ENCODE data around the gene SMIM20. TPM values are rescaled to one million over a fixed set of nuclear protein-coding genes. Genes with fewer than 3 reads are reported as not detected.
A peak's percentile ranks its signal among the peaks of the same experiment; 100 is the strongest.

Gene SMIM20
- total and polyA plus RNA-seq, 2 experiments from 2014 or later = 56.6 to 82.9 TPM

DNA sequence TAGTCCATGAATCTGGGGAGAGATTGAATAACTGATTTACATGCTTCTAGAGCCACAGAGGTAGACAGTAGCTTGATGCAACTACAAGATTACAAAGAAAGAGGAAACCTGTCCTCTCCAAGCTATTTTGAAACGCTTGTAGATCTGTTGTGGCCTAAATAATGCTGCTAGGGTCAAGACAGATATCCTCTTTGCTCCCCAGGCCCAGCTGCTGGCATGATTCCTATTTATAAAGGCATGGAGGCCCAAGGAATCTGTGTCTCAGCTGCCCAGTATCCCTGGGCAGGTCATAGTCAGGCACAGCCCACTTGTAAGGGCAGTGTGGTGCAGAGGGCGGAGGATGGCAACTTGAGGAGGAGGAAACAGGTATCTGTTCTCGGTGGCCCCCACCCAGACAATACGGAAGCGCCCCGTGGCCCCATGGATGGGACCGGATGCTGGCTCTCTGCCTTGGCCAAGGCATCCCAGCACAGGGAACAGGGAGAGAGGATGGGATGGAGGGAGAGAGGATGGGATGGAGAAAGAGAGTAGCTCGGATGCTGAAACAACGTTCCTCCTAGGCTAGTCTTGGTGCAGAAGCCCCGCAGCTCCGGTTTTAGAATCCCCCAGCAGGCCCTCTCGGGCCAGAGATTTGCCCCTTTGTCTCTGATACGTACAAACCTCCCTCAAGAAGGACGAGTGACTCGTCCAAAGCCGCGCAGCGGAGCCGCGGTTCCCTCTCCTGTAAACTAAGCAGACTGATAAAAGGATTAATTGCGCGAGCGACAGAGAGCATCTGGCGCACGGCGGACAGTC is 767 bp upstream of the SMIM20 start:
- TF ChIP-seq EZH2 (IDR thresholded peaks at IDR 0.05; ENCODE audit: low read depth, unreplicated experiment) = no peak
- TF ChIP-seq, protein P1, sequence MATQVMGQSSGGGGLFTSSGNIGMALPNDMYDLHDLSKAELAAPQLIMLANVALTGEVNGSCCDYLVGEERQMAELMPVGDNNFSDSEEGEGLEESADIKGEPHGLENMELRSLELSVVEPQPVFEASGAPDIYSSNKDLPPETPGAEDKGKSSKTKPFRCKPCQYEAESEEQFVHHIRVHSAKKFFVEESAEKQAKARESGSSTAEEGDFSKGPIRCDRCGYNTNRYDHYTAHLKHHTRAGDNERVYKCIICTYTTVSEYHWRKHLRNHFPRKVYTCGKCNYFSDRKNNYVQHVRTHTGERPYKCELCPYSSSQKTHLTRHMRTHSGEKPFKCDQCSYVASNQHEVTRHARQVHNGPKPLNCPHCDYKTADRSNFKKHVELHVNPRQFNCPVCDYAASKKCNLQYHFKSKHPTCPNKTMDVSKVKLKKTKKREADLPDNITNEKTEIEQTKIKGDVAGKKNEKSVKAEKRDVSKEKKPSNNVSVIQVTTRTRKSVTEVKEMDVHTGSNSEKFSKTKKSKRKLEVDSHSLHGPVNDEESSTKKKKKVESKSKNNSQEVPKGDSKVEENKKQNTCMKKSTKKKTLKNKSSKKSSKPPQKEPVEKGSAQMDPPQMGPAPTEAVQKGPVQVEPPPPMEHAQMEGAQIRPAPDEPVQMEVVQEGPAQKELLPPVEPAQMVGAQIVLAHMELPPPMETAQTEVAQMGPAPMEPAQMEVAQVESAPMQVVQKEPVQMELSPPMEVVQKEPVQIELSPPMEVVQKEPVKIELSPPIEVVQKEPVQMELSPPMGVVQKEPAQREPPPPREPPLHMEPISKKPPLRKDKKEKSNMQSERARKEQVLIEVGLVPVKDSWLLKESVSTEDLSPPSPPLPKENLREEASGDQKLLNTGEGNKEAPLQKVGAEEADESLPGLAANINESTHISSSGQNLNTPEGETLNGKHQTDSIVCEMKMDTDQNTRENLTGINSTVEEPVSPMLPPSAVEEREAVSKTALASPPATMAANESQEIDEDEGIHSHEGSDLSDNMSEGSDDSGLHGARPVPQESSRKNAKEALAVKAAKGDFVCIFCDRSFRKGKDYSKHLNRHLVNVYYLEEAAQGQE (IDR thresholded peaks at IDR 0.05; ENCODE audit: unreplicated experiment) = no peak
- no peak for TF ChIP-seq POLR2AphosphoS5 (IDR thresholded peaks at IDR 0.05; ENCODE audit: low read depth)
- TF ChIP-seq, protein P2, sequence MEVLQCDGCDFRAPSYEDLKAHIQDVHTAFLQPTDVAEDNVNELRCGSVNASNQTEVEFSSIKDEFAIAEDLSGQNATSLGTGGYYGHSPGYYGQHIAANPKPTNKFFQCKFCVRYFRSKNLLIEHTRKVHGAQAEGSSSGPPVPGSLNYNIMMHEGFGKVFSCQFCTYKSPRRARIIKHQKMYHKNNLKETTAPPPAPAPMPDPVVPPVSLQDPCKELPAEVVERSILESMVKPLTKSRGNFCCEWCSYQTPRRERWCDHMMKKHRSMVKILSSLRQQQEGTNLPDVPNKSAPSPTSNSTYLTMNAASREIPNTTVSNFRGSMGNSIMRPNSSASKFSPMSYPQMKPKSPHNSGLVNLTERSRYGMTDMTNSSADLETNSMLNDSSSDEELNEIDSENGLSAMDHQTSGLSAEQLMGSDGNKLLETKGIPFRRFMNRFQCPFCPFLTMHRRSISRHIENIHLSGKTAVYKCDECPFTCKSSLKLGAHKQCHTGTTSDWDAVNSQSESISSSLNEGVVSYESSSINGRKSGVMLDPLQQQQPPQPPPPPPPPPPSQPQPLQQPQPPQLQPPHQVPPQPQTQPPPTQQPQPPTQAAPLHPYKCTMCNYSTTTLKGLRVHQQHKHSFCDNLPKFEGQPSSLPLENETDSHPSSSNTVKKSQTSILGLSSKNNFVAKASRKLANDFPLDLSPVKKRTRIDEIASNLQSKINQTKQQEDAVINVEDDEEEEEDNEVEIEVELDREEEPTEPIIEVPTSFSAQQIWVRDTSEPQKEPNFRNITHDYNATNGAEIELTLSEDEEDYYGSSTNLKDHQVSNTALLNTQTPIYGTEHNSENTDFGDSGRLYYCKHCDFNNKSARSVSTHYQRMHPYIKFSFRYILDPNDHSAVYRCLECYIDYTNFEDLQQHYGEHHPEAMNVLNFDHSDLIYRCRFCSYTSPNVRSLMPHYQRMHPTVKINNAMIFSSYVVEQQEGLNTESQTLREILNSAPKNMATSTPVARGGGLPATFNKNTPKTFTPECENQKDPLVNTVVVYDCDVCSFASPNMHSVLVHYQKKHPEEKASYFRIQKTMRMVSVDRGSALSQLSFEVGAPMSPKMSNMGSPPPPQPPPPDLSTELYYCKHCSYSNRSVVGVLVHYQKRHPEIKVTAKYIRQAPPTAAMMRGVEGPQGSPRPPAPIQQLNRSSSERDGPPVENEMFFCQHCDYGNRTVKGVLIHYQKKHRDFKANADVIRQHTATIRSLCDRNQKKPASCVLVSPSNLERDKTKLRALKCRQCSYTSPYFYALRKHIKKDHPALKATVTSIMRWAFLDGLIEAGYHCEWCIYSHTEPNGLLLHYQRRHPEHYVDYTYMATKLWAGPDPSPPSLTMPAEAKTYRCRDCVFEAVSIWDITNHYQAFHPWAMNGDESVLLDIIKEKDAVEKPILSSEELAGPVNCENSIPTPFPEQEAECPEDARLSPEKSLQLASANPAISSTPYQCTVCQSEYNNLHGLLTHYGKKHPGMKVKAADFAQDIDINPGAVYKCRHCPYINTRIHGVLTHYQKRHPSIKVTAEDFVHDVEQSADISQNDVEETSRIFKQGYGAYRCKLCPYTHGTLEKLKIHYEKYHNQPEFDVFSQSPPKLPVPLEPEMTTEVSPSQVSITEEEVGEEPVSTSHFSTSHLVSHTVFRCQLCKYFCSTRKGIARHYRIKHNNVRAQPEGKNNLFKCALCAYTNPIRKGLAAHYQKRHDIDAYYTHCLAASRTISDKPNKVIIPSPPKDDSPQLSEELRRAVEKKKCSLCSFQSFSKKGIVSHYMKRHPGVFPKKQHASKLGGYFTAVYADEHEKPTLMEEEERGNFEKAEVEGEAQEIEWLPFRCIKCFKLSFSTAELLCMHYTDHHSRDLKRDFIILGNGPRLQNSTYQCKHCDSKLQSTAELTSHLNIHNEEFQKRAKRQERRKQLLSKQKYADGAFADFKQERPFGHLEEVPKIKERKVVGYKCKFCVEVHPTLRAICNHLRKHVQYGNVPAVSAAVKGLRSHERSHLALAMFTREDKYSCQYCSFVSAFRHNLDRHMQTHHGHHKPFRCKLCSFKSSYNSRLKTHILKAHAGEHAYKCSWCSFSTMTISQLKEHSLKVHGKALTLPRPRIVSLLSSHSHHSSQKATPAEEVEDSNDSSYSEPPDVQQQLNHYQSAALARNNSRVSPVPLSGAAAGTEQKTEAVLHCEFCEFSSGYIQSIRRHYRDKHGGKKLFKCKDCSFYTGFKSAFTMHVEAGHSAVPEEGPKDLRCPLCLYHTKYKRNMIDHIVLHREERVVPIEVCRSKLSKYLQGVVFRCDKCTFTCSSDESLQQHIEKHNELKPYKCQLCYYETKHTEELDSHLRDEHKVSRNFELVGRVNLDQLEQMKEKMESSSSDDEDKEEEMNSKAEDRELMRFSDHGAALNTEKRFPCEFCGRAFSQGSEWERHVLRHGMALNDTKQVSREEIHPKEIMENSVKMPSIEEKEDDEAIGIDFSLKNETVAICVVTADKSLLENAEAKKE (CRISPR knock-in tag; IDR thresholded peaks at IDR 0.05) = no peak
- no peak for TF ChIP-seq ZNF331 (CRISPR knock-in tag; IDR thresholded peaks at IDR 0.05; ENCODE audit: low read depth)
- no peak for TF ChIP-seq JUNB (IDR thresholded peaks at IDR 0.05; ENCODE audit: unreplicated experiment)

More for the DNA sequence above, 767 bp upstream of the SMIM20 start:
- no peaks in the 10 kb centered on the region for H3K27me3 ChIP-seq (ENCODE audit: insufficient read depth)
- H3K27ac ChIP-seq (ENCODE audit: low read depth) = peak overlapping the region; percentile 95
- peak overlapping the region; percentile 98 for H3K4me2 ChIP-seq
- no peaks in the 10 kb centered on the region for H4K20me1 ChIP-seq (replicated peaks; ENCODE audit: insufficient read depth)
- ATAC-seq (peak; percentile 34), DNase-seq (ENCODE audit: low spot score) (peak; percentile 51)
- H3K27ac Mint-ChIP-seq = peak overlapping the region; percentile 92
- H3F3A ChIP-seq (replicated peaks; ENCODE audit: low read depth) = 0 out of 2 replicates have a peak, but pooled peaks cover 6% of the 10 kb centered on the region
- peak overlapping the region; percentile 98 for H3K4me3 ChIP-seq
- H3K27me3 Mint-ChIP-seq (ENCODE audit: insufficient read depth, low read depth, poor library complexity) = peaks cover 4% of the 10 kb centered on the region
- H2AFZ ChIP-seq = peak overlapping the region; percentile 97
- peaks cover 5% of the 10 kb centered on the region; the same call in 2 of the 3 replicates for H3K36me3 Mint-ChIP-seq (ENCODE audit: low read depth)
- H3K79me2 ChIP-seq (replicated peaks; ENCODE audit: insufficient read depth) = peaks cover 31% of the 10 kb centered on the region
- no peaks in the 10 kb centered on the region for H3K9me2 ChIP-seq (ENCODE audit: insufficient read depth)
- H3K4me3 Mint-ChIP-seq = peak overlapping the region; percentile 98
- no peaks in the 10 kb centered on the region for H3K36me3 ChIP-seq (ENCODE audit: insufficient read depth)
- peaks cover 18% of the 10 kb centered on the region for H3K4me1 Mint-ChIP-seq
- H3K9me3 Mint-ChIP-seq = peaks cover 11% of the 10 kb centered on the region; the same call in 2 of the 3 replicates
- peaks cover 8% of the 10 kb centered on the region for H3K4me1 ChIP-seq (ENCODE audit: insufficient read depth)

Measured in GM23338 (cell line).